HG03442 (cell line): ENCODE measurements around the gene EHF.
"Not testable (repeated sequence)": the region's sequence is repeated elsewhere in the genome, so short reads cannot be mapped to it uniquely, and the experiment has no call there.

ENCODE experiments used
- ATAC-seq: cut with Tn5 transposase; IDR thresholded peaks from one replicate; pipeline ENCODE4 v1.9.1; 2021; ENCODE audit warnings: mild to moderate bottlenecking, moderate library complexity; ENCODE audit not compliant: unreplicated experiment

Gene EHF

GRCh38 chr11:34665077-34665835 is 44.4 kb downstream of the EHF start:
- ATAC-seq = no peak

GRCh38 chr11:34667810-34668582 is 47.1 kb downstream of the EHF start:
- ATAC-seq = no peak

- ATAC-seq = no peak
These were observed 47.7 kb downstream of the EHF start for GRCh38 chr11:34668583-34669053.

GRCh38 chr11:34669458-34669857 is 48.6 kb downstream of the EHF start:
- ATAC-seq = no peak

DNA sequence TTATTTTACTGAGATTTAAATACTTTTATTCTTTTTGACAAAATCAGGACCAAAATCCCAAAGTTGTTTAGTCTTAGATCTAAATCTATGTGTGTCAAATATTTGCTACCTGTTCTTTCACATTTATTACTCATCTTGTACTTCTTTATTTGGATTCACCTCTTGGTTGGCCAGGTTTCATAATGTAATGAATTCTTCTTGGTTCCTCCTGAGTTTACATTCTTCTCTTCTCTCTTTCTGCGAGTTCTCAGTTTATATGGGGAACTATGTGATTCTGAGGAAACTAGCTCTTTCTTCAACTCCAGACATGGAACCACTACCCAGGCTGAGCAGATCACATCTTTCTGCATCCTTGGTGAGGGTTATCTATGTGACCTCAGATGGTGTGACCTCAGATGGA is 50.2 kb downstream of the EHF start:
- no peak for ATAC-seq

DNA sequence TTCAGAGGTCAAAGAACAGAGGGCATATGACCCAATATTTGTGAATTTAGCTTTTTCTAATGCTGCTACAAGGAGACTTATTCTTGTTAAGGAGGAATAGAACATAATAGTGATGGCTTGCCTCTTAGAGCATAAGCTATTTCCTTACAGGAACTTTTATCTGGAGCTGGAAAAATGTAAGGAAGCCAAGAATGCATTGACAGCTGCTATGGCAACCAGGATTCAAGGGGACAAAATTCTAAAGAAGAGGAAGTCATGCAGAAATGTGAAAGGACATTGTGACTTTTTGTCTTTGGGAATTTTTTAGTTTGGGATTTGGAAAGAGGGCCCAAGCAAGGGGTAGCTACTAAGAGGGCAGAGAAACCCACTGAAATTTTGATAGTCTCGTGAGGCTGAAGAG is 51.1 kb downstream of the EHF start:
- ATAC-seq = no peak

DNA sequence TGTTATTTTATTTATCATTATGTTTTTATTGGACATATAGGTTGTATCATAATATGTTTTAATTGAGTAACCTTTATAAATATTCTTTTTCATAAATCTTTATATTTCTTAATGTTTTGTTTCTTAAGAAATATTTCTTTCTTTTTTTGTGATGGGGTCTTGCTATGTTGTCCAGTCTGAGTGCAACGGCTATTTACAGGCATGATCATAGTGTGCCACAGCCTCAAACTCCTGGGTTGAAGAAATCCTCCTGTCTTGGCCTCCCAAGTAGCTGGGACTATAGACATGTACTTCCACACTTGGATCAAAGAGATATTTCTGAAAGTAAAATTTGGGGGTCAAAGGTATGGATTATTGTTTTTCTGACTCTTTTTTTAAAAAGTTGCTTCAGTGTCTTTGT is 53.1 kb downstream of the EHF start:
- ATAC-seq = no peak

GRCh38 chr11:34676227-34676626 is 55.3 kb downstream of the EHF start:
- ATAC-seq = no peak

DNA sequence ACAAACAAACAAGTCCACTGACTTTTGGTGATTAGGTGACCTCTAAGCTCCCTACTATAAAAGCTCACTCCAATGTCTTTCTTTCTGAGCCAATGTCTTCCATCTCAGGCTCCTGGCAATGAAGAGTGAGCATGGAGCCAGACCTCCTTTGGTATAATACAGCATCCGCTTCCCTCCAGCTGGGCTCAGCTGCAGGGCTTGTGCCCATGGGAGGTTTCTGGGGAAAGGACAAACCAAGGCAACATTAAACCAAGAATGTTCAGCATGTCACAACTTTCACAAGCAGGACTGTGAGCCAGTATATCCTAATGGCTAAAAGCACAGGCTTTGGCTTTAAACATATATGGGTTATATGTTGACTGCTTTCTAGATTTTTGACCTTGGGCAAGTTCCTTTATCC is 58.8 kb downstream of the EHF start:
- no peak for ATAC-seq

- no peak for ATAC-seq
These were observed 59.3 kb downstream of the EHF start for GRCh38 chr11:34680206-34680605.

- no peak for ATAC-seq
These were observed 60.2 kb downstream of the EHF start for GRCh38 chr11:34680918-34681586.

- no peak for ATAC-seq
These were observed 61.9 kb downstream of the EHF start for GRCh38 chr11:34682825-34683224.

DNA sequence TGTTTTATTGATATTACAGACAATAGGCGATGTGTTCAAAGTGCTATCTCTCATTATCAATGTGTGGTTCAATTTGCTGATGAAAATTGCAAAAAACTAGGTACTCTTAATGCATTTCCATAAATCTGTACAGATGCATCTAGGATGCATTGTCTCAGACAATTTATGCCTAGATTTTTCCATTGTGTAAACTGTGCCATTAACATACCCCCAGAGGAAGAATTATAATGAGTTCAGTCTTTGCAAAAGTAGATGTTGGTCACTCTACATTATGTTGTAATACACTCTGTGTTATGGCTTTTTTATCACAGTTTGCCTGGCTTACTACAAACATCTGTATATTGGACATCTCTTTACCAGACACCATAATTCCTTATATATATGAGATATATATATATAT is 62.5 kb downstream of the EHF start:
- ATAC-seq = no peak

GRCh38 chr11:34685864-34686263 is 65.0 kb downstream of the EHF start:
- ATAC-seq = no peak

DNA sequence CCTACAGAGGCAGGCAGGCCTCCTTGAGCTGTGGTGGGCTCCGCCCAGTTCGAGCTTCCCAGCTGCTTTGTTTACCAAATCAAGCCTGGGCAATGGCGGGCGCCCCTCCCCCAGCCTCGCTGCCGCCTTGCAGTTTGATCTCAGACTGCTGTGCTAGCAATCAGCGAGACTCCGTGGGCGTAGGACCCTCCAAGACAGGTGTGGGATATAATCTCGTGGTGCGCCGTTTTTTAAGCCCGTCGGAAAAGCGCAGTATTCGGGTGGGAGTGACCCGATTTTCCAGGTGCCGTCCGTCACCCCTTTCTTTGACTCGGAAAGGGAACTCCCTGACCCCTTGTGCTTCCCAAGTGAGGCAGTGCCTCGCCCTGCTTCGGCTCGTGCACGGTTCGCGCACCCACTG is 71.4 kb downstream of the EHF start:
- ATAC-seq = not testable (repeated sequence)

DNA sequence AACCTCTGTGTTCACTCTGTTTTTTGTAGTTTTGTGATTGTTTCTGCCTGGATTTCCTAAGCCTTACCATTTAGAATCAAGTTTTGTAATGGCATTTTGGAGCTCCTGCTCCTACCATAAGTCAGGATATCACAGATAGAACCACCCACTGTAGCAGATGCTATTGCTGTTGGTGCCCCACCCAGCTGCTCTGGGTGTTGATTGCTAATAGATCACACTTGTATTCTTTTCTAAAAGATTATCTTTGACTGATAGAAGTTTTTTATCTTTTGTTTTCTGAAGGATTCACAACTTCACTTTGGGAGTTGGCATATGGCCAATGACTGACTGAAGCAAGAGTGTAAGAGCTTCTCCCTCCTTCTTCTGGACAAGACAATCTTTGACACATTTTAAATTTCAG is 76.0 kb downstream of the EHF start:
- ATAC-seq = no peak

- ATAC-seq = no peak
These were observed 86.0 kb downstream of the EHF start for GRCh38 chr11:34706709-34707461.

- no peak for ATAC-seq
These were observed 86.6 kb downstream of the EHF start for GRCh38 chr11:34707462-34707840.
